GM19328 (cell line): Measurements from ENCODE around the gene RAD51AP1.
"Not testable (repeated sequence)": the region's sequence is repeated elsewhere in the genome, so short reads cannot be mapped to it uniquely, and the experiment has no call there.

Experiments used
- ATAC-seq: cut with Tn5 transposase; IDR thresholded peaks from one replicate; pipeline ENCODE4 v1.9.1; 2021; ENCODE audit warnings: mild to moderate bottlenecking, moderate library complexity; ENCODE audit not compliant: unreplicated experiment

The RAD51AP1 gene, protein sequence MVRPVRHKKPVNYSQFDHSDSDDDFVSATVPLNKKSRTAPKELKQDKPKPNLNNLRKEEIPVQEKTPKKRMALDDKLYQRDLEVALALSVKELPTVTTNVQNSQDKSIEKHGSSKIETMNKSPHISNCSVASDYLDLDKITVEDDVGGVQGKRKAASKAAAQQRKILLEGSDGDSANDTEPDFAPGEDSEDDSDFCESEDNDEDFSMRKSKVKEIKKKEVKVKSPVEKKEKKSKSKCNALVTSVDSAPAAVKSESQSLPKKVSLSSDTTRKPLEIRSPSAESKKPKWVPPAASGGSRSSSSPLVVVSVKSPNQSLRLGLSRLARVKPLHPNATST

DNA sequence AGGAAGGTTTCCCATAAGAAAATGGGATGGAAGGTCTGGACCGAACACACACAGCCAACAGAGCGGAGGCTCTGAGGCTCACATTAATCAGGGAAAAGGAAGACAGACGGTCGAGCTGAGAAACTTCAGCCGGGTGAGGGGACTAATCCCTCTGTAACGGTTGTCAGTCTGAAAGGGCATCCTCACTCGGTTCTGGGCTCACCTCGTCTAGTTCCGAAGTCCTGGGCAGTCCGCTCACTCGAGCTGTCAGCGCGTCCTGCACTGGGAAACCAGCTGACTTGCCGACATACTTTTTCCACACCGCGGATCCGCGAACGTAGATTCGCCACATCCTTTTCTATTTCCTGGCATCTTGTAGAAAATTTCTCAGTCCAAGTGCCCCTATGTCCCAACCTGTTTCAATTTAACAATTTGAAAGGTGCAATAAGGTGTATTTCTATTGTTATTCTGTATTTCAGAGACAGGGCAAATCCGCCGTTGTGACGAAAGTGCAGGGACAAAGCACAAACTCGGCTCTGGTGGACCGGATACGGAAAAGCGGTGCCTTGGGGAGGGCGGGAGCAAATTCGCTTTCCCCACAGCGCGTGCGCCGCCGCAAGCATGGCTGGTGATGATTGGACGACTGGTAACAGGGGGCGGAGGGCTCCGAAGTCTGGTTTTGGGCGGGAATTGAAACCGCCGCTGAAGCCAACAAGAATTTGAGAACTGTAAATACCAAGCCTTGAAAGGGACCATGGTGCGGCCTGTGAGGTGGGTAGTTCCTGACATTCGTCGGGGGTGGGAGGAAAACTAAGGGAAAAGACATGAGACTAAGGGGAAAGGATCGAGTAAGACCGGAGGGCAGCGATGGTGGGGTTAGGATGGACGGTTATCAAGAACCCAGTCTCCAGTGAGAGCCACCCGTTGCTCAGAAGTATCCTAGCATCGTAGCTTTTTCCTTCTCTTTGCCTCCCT lies at the start of gene RAD51AP1:
RAD51AP1 (plus strand) TSS at position 684 of the 954 bp plus-strand sequence; CDS start at position 734, 50 bp downstream.
- peak; percentile 78 for ATAC-seq

DNA sequence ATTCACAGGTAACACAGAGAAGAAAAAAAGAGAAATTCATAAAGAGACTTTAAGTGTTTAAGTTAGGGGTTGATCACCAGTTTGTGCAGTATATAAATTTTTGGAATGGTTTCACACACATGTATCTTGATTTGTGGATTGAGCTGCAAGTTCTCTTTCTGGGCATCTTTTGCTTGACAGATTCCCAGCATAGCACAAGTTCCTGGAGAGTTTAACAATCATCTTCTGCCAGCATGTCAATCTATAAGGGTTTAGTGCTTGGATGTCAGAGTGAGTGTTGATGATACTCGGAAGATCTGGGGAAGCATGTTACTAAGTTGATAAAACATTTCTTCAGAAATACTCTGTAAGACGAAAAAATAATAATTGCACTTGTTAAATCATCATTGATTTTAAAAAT lies 49.1 kb upstream of the RAD51AP1 start:
- ATAC-seq: no peak

DNA sequence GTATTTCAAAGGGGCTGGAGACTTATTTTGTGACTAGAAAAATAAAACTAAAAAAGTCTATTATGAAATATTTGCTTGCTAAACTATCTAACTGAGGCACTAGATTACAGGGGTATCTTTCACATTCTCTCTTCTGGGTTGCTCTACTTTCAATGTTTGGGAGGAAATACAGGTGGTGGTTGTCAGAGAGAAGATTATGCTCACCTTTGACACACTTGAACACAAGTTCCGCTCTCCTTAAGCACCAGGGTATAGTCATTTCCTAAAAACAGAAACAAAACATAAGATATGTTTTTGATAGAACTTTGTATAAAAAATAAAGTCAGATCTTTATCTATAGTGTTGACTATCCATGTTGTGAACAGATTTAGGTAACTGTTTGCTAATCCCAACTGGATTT lies 47.7 kb upstream of the RAD51AP1 start:
- no peak for ATAC-seq

DNA sequence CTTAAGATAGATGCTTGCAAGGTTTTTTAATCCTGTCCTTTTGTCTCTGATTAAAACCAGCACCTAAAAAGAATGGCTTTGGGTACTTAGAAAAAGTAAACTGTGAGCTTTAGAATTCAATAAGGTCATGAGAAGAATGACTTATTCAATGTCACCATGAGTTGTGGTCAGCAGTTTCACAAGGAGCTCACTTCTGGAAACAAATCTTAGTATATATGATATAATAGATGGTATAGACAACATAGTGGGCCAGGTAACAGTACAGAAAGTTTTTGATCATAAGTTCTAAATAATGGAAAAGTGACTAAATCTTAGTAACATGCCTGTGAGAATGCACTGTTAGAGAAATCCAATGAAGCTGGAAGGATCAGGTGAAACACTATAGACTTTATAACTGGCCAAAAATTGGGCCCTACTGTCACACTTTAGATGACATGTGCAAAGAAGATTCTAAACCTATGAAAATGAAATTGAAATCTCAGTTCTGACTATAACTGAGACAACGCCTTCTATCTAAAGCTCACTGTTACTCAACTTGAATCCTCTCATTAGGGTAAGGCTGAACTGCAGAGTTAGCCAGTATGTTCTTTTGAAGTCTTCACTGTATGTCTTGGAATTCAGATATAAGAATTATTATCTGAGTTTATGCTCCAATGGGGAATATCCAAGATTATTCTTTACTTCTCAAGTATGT lies 42.4 kb upstream of the RAD51AP1 start:
- peak; percentile 55 for ATAC-seq

DNA sequence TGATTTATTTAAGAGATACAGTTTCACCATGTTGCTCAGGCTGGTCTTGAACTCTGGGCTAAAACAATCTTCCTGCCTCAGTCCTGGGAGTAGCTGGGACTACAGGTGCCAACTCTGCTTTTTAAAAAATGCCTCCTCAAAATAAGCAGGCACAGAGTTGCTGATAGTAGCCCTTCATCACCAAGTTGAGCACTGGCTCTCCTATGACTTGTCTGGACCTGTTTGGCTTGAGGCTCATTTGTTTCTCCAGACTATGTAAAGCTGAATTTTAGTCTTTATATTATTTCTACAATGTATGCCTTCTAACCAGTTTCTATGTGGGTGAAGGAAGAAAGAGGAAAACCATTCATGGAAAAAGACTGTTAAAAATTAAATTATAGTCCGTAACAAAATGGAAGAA lies 39.5 kb upstream of the RAD51AP1 start:
- no peak for ATAC-seq

DNA sequence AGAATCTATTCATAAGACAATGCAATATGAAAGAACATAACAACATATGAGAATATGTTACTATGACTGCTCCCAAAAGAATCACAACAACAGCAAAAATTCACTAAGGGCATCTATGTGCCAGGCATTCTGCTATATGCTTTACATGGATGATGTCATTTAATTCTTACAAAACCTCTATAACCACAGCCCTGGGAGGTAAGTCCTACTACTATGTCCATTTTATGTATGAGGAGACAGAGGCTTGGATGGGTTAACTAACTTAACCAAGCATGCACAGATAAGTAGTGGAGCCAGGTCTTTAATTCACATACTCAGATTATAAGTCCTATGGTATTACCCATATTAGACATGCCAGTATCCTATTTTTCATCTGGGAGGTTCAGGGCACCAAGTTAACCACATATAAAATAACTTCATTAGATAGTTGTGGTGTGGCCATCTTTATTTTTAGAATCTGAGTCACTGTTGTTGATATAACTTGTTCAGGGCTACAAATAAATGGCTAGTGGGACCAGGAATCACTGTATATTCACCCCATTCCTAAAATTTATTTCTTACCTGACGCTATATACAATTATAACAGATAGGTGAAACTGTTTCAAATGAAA lies 33.2 kb upstream of the RAD51AP1 start:
- ATAC-seq: no peak

DNA sequence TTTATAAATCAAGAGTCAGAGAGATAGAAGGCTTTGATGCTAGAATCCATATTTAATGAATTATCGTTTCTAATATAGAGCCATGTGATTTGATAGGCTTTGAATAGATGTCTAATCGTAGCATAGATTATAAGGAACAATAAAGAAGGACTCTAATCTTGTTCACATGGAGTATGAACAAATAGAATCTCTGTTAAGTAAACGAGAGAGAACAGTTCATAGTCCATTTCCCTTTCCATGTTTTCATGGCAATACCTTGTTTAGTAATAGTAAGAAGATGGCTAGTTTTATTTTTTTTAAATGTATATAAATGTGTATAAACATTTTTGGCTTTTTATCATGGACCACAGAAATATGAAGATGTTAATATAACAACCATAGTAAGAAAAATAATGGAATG lies 32.3 kb upstream of the RAD51AP1 start:
- no peak for ATAC-seq

DNA sequence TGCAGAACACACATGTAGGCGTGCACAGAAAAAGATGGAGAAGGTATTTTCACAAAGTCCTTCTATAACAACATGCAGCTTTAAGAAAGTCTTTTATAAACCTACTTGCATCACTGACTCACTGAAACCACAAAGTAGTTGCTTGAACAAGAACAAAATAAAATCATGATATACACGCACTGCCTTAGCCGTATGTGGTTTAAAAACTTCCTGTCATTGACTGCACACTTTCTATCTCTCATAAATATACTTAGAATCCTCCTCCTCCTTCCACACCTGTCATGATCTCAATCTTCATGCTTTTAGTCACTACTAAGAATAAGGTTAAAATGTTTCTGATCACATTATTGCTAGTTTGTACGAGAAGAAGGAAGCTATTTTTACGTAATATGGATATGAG lies 31.8 kb upstream of the RAD51AP1 start:
- ATAC-seq: peak; percentile 82

DNA sequence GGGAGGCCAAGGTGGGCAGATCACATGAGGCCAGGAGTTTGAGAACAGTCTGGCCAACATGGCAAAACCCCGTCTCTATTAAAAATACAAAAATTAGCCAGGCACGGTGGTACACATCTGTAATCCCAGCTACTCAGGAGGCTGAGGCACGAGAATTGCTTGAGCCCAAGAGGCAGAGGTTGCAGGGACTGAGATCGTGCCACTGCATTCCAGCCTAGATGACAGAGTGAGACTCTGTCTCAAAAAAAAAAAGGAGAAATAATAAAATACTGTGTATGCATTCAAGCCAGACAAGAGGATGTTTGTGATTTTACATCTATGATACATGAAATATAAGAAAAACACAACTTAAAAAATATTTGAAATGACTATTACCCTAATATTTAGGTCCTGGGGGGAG lies 30.2 kb upstream of the RAD51AP1 start:
- not testable (repeated sequence) for ATAC-seq

DNA sequence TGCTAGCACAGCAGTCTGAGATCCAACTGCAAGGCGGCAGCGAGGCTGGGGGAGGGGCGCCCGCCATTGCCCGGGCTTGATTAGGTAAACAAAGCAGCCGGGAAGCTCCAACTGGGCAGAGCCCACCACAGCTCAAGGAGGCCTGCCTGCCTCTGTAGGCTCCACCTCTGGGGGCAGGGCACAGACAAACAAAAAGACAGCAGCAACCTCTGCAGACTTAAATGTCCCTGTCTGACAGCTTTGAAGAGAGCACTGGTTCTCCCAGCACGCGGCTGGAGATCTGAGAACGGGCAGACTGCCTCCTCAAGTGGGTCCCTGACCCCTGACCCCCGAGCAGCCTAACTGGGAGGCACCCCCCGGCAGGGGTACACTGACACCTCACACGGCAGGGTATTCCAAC lies 29.4 kb upstream of the RAD51AP1 start:
- not testable (repeated sequence) for ATAC-seq

DNA sequence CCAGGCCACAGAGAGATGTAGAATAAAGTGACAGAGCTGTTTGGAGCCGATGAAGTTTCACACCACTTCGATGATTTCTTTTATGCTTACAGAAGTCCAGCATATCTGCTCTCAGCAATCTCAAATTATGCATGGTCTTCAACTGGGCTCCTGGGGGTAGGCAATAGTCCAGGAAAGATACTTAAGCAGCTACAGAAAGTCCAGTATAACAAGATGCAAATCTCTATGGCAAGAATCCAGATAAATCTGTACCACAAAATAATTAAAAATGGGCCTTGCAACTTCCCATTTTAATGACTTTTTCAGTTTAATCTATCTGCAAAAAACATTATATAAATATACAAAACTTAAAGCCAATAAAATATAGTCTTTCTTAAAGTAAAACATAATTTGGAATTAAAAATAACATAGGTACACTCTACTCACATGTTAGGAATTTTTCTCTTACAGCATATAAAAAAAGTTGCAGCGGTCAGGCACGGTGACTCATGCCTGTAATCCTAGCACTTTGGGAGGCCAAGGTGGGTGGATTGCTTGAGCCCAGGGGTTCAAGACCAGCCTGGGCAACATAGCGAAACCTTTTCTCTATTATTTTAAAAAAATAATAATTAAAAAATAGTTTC lies 20.5 kb upstream of the RAD51AP1 start:
- no peak for ATAC-seq

DNA sequence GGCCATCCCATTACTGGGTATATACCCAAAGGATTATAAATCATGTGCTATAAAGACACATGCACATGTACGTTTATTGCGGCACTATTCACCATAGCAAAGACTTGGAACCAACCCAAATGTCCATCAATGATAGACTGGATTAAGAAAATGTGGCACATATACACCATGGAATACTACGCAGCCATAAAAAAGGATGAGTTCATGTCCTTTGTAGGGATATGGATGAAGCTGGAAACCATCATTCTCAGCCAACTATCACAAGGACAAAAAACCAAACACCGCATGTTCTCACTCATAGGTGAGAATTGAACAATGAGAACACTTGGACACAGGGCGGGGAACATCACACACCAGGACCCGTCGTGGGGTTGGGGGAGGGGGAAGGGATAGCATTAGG lies 15.2 kb upstream of the RAD51AP1 start:
- not testable (repeated sequence) for ATAC-seq

DNA sequence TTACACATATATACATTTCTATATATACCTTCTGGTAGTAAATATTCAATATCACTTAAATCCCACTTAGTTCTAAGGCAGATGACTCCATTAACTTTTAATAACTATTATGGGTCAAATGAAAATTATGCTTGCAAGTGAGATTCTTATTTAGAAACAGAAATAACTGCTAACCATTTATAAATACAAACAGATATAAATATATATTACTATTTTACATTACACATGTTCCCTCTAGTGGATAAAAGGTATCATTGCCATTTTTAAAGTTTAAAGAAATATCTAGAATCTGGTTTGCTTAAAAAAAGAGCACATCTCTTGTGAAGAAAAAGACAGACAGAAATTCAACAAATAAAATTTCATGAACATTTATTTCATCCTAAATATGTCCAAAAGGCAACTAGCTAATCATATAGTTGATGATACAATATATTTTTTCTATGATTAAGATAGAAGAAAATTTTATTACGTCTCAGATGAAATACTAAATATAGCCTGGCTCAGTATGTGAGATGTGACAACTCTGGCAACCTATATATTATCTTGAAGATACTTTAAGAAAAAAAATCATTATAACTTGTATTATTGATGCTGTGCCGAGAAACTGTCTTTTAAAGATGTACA lies 11.7 kb upstream of the RAD51AP1 start:
- no peak for ATAC-seq

DNA sequence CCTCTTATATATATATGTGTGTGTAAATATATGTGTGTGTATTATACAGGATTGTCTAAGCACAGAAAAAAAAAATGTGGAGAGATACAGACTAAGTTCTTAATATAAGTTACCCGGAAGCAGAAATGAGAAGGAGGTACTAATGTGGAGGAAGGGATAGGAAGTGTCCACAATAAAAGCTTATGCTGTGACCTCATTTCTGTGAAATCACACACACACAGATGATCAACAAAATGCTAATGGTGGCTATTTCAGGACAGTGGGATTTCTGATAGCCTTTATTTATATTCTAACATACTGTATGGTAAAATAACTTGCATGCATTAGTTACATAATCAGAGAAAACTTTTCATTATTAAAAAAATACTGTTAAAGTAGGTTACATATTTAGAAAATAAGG lies 8.5 kb upstream of the RAD51AP1 start:
- ATAC-seq: no peak

DNA sequence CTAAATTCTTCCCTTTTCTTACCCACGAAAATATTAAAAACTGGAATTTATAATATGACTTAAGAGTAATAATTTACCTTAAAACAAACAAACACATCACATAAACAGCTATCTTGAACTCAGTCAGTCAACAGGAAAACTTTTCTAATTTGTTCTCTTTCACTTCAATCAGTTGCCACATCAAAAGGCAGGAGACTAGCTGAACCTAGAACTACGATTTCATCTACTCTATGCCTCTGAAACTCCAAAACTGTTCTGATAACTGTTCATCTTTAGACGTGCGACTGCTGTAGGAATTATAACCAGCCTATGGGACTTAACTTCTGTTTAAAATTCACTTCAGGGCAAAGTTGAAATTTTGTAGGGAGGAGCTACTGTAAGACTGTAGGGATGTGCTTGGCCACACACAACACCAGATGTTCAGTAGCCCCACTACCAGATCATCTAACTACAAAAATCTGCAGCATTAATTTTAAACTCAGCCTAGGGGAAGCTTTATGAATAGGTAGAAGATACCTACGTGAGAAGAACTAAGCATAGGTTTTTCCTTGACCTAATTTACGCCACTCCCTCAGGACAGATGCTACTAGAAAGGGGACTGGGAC lies 7.6 kb upstream of the RAD51AP1 start:
- ATAC-seq: no peak

DNA sequence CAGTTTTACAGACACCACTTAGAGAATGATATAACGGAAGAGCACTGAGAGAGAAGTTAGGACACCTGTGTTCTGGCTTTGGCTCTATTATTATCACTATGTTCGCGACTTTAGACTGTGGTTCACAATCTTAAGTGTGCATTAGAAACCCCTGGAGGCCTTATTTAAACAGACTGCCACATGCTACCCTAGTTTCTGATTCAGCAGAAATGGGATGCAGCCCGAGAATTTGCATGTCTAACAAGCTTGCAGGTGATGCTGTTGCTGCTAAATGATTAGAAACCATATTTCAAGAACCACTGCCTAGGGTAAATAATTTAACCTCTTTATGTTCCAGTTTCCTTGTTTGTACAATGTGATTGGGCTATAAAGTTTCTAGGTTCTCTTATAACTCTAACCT lies 3.6 kb upstream of the RAD51AP1 start:
- no peak for ATAC-seq

DNA sequence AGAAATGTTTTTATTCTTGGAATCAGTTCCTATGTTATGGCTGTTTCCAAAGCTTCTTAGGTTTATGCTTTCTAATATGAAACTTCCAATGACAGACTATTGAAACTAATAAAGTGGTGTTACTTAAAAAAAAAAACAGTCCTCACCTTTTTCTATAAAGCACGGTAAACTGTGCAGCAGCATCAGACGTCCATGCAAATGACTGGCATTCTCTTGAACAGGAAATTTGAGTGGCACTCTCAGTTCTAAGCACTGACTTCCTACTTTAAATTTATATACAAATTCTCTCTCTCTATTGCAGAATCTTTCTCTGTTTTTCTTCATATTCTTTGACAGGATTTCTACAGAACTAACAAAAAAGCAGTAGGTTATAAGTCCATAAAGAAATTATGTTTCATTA lies 2.8 kb upstream of the RAD51AP1 start:
- no peak for ATAC-seq

DNA sequence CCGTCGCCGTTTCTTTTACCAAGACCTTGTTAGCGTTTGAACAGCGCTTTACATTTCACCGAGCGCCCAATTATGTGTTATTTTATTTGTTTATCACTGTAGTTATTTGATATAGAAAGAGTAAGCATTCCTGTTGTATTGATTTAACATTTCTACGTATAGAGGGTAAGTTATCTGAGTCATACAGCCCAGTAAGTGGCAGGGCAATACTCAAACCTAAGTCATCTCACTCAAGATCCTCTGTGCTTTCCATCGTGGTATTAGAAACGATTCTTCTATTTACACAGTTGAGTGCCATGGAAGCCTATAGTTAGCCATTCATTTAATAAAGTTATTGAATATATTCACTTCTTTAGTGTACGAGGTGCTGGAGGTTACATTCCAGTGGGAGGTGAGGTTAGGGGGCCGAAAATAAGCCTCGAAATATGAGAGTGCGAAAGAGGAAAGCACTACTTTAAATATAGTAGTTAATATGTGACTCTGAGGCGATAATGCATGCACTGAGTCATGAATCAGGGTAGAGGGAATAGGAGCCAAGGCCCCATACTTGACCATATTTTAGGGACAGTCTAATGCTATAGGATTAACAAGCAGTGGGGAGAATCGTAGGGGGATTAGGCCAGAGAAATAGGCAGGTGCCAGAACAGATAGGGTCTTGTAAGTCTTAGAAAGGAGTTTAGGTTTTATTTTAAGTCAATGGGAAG lies 629 bp downstream of the RAD51AP1 start:
- no peak for ATAC-seq

DNA sequence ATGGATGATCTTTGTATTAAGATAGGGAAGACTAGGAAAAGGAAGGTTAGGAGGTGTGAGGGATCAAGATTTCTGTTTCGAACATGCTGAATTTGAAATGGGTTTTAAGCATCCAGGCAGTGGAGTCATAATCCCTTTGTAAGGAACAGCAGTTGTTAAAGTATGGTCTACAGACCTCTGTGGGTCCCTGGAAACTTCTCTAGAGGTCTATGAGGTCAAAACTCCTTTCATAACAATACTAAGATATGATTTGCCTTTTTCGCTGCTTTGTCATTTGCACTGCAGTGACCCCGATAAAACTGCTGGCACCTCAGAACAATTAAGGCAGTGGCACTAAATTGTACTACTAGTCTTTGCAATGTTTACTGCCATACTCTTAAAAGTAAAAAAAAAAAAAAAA lies 1.5 kb downstream of the RAD51AP1 start:
- no peak for ATAC-seq
